Calu3 (cell line): ENCODE results near the gene SLC25A14. TPM values are rescaled to one million over a fixed set of nuclear protein-coding genes. Genes with fewer than 3 reads are reported as not detected.
"Not testable (repeated sequence)": the region's sequence is repeated elsewhere in the genome, so short reads cannot be mapped to it uniquely, and the experiment has no call there.

Experiments
- BruUV-seq: library from RNA; stranded (reverse); fragments of 400-500 nt; replicated peaks from 2 replicates; lab custom pipeline; 2021; lab: Mats Ljungman, UMichigan
- CTCF ChIA-PET: fragments of 300-600 bp; sonication (Branson Sonifier 250); formaldehyde crosslinking; loops from one replicate; lab custom pipeline; 2022; ENCODE audit warnings: antibody characterized with exemption; lab: Charles Lee
- DNase-seq: peaks from one replicate; pipeline ENCODE4 v3.0.0; 2022
- H3K27ac Mint-ChIP-seq: one replicate; pipeline ENCODE4 v1.8.0; 2022; ENCODE audit warnings: mixed read lengths; ENCODE audit not compliant: unreplicated experiment
- H3K27me3 Mint-ChIP-seq: one replicate; pipeline ENCODE4 v1.8.0; 2022; ENCODE audit warnings: mixed read lengths; ENCODE audit not compliant: unreplicated experiment
- H3K36me3 Mint-ChIP-seq: one replicate; pipeline ENCODE4 v1.8.0; 2022; ENCODE audit warnings: mild to moderate bottlenecking, moderate library complexity, mixed read lengths; ENCODE audit not compliant: insufficient read depth, unreplicated experiment
- H3K4me1 Mint-ChIP-seq: one replicate; pipeline ENCODE4 v1.8.0; 2022; ENCODE audit warnings: mild to moderate bottlenecking, low read depth, mixed read lengths; ENCODE audit not compliant: unreplicated experiment
- H3K4me3 Mint-ChIP-seq: one replicate; pipeline ENCODE4 v1.8.0; 2022; ENCODE audit warnings: mild to moderate bottlenecking, low read depth, moderate library complexity, mixed read lengths; ENCODE audit not compliant: unreplicated experiment
- H3K9me3 Mint-ChIP-seq: one replicate; pipeline ENCODE4 v1.8.0; 2022; ENCODE audit warnings: low read depth, mixed read lengths; ENCODE audit not compliant: unreplicated experiment
- intact Hi-C: fragments of 100-400 bp; cut with micrococcal nuclease; formaldehyde crosslinking; loops from one replicate; pipeline ENCODE4 v1.10.0; 2022; ENCODE audit not compliant: unreplicated experiment
- total RNA-seq: library from RNA; stranded (reverse); gene quantifications from 2 replicates; pipeline ENCODE4 v1.2.3, GENCODE V29; 2022
- TF ChIP-seq, protein P1 (sequence below): fragments of 200-600 bp; IDR thresholded peaks from one replicate; pipeline ENCODE4 v1.8.0; 2022; ENCODE audit warnings: antibody characterized with exemption; ENCODE audit not compliant: unreplicated experiment

The SLC25A14 gene
- total RNA-seq, 1 experiment from 2014 or later, result 15.4 TPM

GRCh38 chrX:130304587-130305368, 34.9 kb upstream of the SLC25A14 start:
- TF ChIP-seq, protein P1, sequence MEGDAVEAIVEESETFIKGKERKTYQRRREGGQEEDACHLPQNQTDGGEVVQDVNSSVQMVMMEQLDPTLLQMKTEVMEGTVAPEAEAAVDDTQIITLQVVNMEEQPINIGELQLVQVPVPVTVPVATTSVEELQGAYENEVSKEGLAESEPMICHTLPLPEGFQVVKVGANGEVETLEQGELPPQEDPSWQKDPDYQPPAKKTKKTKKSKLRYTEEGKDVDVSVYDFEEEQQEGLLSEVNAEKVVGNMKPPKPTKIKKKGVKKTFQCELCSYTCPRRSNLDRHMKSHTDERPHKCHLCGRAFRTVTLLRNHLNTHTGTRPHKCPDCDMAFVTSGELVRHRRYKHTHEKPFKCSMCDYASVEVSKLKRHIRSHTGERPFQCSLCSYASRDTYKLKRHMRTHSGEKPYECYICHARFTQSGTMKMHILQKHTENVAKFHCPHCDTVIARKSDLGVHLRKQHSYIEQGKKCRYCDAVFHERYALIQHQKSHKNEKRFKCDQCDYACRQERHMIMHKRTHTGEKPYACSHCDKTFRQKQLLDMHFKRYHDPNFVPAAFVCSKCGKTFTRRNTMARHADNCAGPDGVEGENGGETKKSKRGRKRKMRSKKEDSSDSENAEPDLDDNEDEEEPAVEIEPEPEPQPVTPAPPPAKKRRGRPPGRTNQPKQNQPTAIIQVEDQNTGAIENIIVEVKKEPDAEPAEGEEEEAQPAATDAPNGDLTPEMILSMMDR, result no peak
- CTCF ChIA-PET, result no interaction called here
- no peak overlapping the region for H3K4me3 Mint-ChIP-seq
- H3K4me1 Mint-ChIP-seq, result no peaks in the 10 kb centered on the region
- BruUV-seq, result no TSS peak
- no peaks in the 10 kb centered on the region for H3K9me3 Mint-ChIP-seq
- DNase-seq, result no peak
- no peaks in the 10 kb centered on the region for H3K27me3 Mint-ChIP-seq
- intact Hi-C loops, result no loop called here
- no peaks in the 10 kb centered on the region for H3K36me3 Mint-ChIP-seq
- H3K27ac Mint-ChIP-seq, result no peak overlapping the region

DNA sequence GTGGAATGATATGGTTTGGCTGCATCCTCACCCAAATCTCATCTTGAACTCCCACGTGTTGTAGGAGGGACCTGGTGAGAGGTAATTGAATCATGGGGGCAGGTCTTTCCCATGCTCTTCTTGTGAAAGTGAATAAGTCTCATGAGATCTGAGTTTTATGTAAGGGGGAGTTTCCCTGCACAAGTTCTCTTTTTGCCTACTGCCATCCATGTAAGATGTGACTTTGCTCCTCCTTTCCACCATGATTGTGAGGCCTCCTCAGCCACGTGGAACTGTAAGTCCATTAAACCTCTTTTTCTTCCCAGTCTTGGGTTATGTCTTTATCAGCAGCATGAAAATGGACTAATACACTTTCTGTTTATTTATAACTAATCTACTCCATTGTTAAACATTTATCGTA, 19.8 kb upstream of the SLC25A14 start:
- H3K9me3 Mint-ChIP-seq, DNase-seq, H3K4me1 Mint-ChIP-seq, H3K36me3 Mint-ChIP-seq, BruUV-seq, CTCF ChIA-PET, H3K4me3 Mint-ChIP-seq, H3K27ac Mint-ChIP-seq, intact Hi-C loops: not testable (repeated sequence)
- H3K27me3 Mint-ChIP-seq, result peaks cover 59% of the 10 kb centered on the region

- H3K4me3 Mint-ChIP-seq, result no peak overlapping the region
- CTCF ChIA-PET, result no interaction called here
- TF ChIP-seq, protein P1, result no peak
- H3K4me1 Mint-ChIP-seq, result no peaks in the 10 kb centered on the region
- no TSS peak for BruUV-seq
- intact Hi-C loops, result no loop called here
- no peak for DNase-seq
- H3K36me3 Mint-ChIP-seq, result no peaks in the 10 kb centered on the region
- no peak overlapping the region for H3K27ac Mint-ChIP-seq
- H3K9me3 Mint-ChIP-seq, result peaks cover 3% of the 10 kb centered on the region
- H3K27me3 Mint-ChIP-seq, result peaks cover 59% of the 10 kb centered on the region
Observed at GRCh38 chrX:130321550-130321949, 18.2 kb upstream of the SLC25A14 start.

DNA sequence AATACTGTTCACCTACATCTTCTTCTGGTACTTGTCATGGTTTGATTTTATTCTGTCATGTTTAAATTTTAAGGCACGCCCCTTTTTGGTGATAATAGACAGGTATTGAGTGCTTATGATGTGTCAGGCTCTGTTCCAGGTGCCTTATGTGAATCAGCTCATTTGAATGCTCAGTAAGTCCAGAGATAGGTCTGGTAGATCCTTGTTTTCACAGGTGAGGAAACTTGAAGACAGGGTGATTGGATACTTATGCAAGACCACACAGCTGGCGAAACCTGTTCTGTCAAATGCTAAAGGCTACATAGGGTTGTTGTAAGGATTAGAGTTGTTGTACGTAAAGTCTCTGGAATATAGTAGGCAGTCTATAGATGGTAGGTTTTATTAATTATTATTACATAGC, 9.6 kb upstream of the SLC25A14 start:
- CTCF ChIA-PET, result interaction anchor here (0.5 to 1.2 kb wide), 2 partner anchors 347 to 587 kb away, joined by 3 to 4 read pairs; no protein-coding TSS in a partner anchor
- TF ChIP-seq, protein P1, result no peak
- Mint-ChIP-seq H3K9me3 (no peaks in the 10 kb centered on the region), H3K27me3 (peaks cover 15% of the 10 kb centered on the region), H3K27ac (no peak overlapping the region), H3K4me3 (no peak overlapping the region), H3K36me3 (no peaks in the 10 kb centered on the region), H3K4me1 (no peaks in the 10 kb centered on the region)
- BruUV-seq, result no TSS peak
- intact Hi-C loops, result loop anchor here (5.0 kb wide), 1 partner anchor 587 kb away; no protein-coding TSS in a partner anchor
- no peak for DNase-seq

DNA sequence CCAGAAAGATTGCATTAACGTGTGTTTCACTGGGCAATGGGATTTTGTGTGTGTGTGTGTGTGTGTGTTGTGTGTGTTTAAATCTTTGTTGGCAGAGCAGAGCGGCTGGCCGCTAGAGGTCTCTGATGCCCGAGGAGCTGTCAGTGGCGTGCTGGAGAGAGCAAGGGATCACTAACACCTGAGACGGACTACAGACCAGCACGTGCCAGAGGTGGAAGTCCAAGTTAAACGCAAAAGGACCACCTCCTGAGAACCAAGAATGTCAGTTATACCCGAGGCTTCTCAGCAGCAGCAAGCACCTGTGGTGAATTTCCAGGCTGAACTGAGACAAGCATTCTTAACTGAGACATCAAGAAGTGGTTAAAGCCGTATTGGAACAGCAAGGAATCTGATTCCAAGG, 9.0 kb upstream of the SLC25A14 start:
- Mint-ChIP-seq H3K27ac (no peak overlapping the region), H3K4me3 (no peak overlapping the region), H3K27me3 (peaks cover 15% of the 10 kb centered on the region), H3K4me1 (no peaks in the 10 kb centered on the region), H3K9me3 (no peaks in the 10 kb centered on the region), H3K36me3 (no peaks in the 10 kb centered on the region)
- CTCF ChIA-PET, result interaction anchor here (0.5 to 1.2 kb wide), 2 partner anchors 346 to 586 kb away, joined by 3 to 4 read pairs; no protein-coding TSS in a partner anchor
- intact Hi-C loops, result loop anchor here (5.0 kb wide), 1 partner anchor 587 kb away; no protein-coding TSS in a partner anchor
- no TSS peak for BruUV-seq
- peak; percentile 61 for DNase-seq
- TF ChIP-seq, protein P1, result peak; percentile 27
